OCI-LY1 (cell line): Measurements from ENCODE around the gene RPRD2.

Source experiments
- CTCF ChIP-seq: fragments of 200-600 bp; sonication (generic), shearing (Covaris generic); IDR thresholded peaks from 2 replicates; pipeline ENCODE4 v1.5.1; 2017; ENCODE audit warnings: mild to moderate bottlenecking, antibody characterized with exemption, low read length, moderate library complexity, mixed read lengths
- EZH2 ChIP-seq: fragments of 200-600 bp; sonication (generic), shearing (Covaris generic); IDR thresholded peaks from 2 replicates; pipeline ENCODE4 v1.8.0; 2017; ENCODE audit warnings: borderline replicate concordance, mixed run types, mild to moderate bottlenecking, antibody characterized with exemption, low read length, moderate library complexity, mixed read lengths

GRCh38 chr1:150484431-150484830, 120.5 kb downstream of the RPRD2 start:
- TF ChIP-seq CTCF (no peak), EZH2 (no peak)
